HUDEP-2 (cell line): Measurements from ENCODE around the gene MRPS15.

ENCODE experiments used
- DNase-seq, 76 experiments: peaks; one replicate each; lab custom pipeline; 2025; ENCODE audit not compliant: unreplicated experiment in 76 of 76; lab: John Stamatoyannopoulos, UW

Gene MRPS15

GRCh38 chr1:36464605-36465393 is 615 bp upstream of the MRPS15 start:
- peak in 8 of 76 experiments; percentile 33 to 53 (median 38) for DNase-seq

DNA sequence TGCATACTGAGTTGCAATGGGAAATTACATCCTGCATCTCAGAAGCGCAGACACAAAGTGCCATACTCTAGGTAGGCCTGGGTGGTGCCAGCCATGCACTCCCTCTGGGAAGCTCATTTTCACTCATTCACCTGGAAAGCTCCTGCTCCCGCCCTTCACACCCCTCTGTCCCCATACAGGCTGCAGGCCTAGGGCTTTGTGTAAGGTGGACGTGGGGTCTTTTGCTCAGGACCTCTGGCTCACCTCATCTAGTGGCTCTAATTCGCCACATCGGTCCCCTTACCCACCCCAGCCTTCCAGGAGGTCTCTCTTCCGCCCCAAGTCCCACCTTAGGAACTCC is 751 bp downstream of the MRPS15 start:
- DNase-seq: peak in 2 of 76 experiments; percentile 15 to 51

GRCh38 chr1:36458910-36459309 is 5.3 kb downstream of the MRPS15 start:
- no peak for DNase-seq

- DNase-seq: no peak
Measured at GRCh38 chr1:36457691-36458090, 6.5 kb downstream of the MRPS15 start.

DNA sequence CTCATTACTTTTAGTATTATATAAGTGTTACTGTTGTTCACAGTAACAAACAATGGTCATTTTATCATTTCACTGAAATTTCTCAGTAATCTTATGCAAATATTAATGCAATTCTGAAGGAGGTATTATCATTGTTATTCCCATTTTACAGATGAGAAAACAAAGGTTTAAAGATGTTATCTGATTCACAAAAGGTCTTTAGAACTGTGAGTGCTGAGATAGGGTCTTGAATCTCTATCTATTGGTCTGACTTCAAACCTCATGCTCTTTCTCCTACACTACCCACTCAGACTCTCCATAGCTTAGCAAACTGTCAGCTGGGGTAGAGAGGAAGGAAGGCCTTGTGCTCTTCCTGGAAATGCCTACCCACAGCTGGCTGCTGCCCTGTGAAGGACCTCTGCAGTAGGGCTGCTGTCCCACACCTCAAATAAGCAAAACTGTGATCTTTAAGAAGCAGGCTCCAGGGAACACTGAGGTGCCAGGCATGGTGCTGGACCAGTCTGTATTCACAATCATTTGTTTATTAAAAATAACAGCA is 7.7 kb downstream of the MRPS15 start:
- DNase-seq: no peak

- DNase-seq: no peak
Measured at GRCh38 chr1:36455386-36455785, 8.8 kb downstream of the MRPS15 start.

GRCh38 chr1:36453600-36454388 is 10.4 kb downstream of the MRPS15 start:
- no peak for DNase-seq

DNA sequence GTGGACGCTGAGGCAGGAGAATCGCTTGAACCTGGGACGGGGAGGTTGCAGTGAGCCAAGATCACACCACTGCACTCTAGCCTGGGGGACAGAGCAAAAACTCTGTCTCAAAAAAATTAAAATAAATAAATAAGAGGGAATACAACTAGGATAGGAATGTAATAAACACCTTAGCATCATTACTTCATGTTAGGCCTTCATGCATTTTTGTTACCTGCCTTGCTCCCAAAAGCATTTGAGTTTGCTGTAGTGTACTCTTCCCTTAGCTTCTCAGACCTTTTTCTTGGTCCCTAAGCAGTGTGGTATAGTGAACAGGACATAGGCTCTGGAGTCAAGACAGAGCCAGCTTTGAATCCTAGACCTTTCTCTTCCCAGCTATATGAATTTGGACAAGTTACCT is 11.1 kb downstream of the MRPS15 start:
- no peak for DNase-seq

GRCh38 chr1:36450919-36451305 is 13.3 kb downstream of the MRPS15 start:
- no peak for DNase-seq

DNA sequence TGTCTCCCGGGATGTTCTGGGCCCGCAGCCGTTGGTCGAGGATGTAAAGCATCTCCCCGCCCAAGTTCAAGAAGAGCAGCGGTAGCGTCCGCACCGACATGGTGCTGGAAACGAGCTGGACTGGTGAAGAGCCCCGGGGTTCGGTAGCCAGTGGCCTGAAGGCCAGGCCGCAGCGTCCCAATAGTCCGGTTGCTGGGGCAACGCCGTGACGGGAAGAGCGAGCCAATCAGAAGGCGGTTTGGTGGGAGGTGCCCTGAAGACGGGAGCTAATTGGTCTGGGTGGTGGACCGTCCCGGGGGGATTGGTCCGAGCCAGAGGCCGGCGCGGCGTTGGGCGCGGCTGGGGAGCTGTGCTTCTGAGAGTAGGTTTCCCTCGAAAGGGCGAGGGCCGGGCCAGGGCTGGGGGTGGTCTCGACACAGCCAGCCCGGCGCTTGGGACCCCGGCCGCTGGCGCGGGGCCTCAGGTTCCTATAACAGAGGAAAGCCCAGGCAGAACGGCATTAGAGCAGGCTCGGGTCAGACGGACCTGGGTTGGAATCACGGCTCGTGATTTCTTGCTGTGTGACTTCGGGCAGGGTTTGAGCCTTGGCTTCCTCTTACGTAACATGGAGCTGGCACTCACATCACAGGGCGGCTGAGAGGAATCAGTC is 13.8 kb downstream of the MRPS15 start, which contains the start of gene OSCP1:
TSS of gene OSCP1 (minus strand) at position 182 of the 649 bp plus-strand sequence. CDS start at position 100, 82 bp downstream.
- peak in 74 of 76 experiments; percentile 30 to 92 (median 81) for DNase-seq

GRCh38 chr1:36448530-36449056 is 15.6 kb downstream of the MRPS15 start:
- peak in 8 of 76 experiments; percentile 6 to 23 (median 8) for DNase-seq

DNA sequence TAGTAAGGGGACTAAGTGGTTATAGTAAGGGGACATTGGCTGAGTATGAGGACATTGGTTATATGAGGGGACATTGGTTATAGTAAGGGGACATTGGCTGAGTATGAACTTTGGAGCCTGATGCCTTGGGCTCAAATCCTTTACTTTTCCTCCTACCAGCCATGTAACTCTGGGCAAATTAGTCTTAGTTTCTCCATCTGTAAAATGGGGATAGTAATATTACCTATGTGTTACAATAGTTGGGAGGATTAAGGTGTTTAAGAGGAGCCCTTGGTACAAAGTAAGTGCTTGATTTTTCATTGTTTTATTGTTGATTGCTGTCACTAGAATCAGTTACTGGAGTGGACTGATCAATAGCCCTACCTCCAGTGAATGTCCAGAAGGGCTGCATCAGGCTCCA is 16.7 kb downstream of the MRPS15 start:
- no peak for DNase-seq

DNA sequence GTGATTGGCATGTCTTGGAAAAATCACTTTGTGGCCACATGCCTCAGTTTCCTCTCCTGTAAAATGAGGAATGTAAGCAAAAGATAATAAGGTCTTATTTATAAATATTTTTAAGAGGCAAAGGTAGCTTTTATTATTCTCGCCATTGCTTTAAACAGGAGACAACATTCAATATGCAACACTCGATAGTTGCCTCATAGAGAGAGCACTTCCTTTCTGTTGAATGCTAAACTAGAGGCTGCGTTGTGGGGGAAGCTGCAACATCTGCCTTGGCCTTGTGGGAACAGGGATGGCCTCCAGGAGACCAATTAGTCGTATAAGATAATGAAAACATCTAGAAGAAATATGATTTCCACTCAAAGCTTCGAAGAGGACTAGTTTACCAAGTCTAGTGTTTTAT is 17.4 kb downstream of the MRPS15 start:
- no peak for DNase-seq

GRCh38 chr1:36446271-36446670 is 17.9 kb downstream of the MRPS15 start:
- peak in 8 of 76 experiments; percentile 3 to 23 (median 4) for DNase-seq

GRCh38 chr1:36443297-36443696 is 20.9 kb downstream of the MRPS15 start:
- DNase-seq: no peak

DNA sequence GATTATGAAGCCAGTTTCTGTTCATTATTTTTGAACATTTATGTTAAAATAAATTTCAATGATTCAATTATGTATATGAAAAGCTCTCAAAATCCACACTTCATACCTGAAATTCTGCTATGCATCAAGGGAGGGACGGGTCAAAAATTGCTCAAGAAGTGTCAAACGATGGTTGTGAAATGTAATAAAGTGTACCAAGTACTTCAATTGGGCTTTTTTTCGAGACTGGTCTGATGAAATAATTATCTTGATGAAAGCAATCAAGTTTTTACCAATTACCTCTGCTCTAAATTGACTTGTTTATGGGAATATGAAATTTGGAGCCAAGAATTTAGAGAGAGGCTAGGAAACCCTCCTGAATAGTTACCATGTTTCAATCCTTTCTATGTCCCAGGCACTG is 21.8 kb downstream of the MRPS15 start:
- no peak for DNase-seq

DNA sequence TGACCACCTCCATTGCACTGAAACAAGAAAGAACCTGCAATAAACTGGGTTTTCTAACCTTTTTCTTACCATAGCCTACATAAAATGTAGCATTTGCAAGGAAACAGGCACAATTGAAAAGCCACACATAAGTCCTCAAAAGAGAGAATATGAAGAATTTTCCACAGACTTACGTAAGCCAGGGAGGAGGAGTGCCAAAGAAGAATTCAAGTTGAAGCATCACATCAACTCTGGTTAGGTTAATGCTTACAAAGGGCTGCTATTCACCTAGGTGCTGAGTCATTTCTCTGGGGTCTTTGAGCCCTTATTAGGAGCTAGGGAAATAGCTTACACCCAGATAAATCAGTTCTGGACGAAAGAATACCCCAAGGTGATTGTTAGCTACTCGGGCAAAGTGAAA is 23.5 kb downstream of the MRPS15 start:
- DNase-seq: no peak

DNA sequence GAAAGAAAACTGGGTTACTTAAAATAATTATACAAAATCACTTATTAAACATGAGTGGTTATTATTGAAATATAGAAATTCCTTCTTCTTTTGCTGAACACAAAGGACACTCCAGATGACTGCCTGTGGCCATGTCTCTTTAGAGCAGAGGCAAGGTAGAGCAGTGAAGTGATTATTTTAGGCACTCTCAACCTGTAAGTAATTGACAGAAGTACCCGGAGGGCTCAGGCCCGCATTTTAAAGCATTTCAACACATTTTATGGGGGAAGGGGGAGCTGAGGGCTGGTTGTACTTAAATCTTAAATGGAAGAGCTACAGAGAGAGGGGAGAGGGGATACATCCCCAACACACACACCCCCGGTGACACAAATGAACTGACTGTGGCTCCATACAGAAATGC is 24.1 kb downstream of the MRPS15 start:
- DNase-seq: no peak

DNA sequence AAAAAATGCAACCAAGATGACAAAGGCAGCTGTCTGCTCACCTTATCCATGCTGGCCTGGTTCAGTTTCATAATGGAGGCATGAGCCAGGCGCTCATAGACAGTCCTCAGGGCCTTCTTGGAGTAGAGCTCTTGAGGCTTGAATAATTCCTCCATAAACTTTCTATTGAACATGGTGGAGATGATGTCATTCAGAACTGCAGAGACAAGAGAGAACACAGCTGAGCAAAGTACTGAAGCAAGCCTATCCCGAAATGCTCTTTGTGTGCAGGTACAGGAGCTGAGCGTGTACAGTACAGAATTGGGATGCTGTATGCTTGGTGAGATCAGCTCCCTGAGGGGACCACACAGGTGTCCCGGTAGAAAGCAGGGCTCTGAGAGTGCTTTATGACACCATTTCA is 25.5 kb downstream of the MRPS15 start:
- DNase-seq: no peak

GRCh38 chr1:36436821-36437220 is 27.4 kb downstream of the MRPS15 start:
- no peak for DNase-seq

DNA sequence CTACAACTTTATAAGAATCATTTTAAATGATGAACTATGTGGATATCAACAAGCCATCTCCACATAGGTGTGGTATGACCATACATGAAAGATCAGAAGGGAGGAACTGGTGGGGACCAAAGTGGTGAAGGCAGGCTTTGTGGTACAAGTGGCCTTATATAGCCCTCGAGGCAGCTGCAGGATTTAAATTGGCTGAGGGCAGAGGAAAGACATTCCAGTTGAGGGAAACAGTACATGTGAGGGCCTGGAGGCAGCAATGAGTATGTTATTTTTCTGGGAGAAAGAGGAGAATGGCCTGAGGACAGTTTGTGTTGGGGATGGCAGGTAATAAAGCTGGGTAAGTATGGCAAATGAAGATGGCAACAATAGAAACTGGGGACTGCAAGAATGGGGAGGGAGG is 31.1 kb downstream of the MRPS15 start:
- no peak for DNase-seq
